GM19193 (cell line): Measurements from ENCODE around the gene CLDN16.

Source experiments
- POLR2A ChIP-seq: IDR thresholded peaks from 4 replicates; pipeline ENCODE4 v1.6.1; 2011; ENCODE audit not compliant: insufficient read depth, insufficient read length; ENCODE audit errors: extremely low read depth

The CLDN16 gene

GRCh38 chr3:190387578-190388213, at the start of gene CLDN16:
TSS of gene CLDN16 (plus strand) at chr3:190388163. CDS start at chr3:190388330, 167 bp downstream.
- TF ChIP-seq POLR2A: no peak

DNA sequence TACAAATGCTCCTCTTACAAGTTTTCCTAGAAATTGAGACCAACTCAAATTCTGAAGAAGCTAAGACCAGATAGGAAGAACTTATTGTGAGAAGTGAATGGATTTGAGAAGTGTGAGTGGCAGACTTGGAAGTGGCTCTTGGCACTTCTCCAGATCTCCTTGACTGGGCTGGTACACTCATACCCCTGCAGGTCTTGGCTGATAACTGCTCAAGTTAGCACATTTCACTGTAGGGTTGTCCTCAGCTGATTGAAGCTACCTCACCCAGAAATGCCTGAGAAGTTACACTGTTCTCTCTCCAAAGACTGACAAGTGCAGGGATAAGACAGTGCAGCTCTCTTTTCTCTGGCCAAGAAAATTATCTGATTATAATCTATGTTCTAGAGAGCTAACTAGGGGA, 49.2 kb upstream of the CLDN16 start:
- TF ChIP-seq POLR2A: no peak

DNA sequence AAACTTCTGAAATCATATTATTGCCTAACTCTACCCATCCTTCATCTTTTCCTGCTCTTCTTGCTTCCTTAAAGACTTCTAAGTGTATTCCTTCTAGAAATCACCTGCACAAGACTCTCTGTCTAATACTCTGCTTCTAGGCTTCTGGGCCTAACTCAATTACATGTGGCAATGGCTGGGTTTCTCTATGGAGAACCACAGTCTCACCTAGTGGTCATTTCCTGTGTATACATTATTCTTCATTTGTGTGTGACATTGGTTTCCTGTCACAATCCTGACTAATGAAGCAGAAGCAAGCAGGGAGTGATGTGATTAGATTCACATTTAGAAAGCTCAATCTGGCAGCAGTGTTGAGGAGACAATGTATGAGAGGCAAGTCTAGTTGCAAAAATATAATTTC, 48.8 kb upstream of the CLDN16 start:
- no peak for TF ChIP-seq POLR2A

GRCh38 chr3:190340071-190340470, 47.9 kb upstream of the CLDN16 start:
- TF ChIP-seq POLR2A: no peak

DNA sequence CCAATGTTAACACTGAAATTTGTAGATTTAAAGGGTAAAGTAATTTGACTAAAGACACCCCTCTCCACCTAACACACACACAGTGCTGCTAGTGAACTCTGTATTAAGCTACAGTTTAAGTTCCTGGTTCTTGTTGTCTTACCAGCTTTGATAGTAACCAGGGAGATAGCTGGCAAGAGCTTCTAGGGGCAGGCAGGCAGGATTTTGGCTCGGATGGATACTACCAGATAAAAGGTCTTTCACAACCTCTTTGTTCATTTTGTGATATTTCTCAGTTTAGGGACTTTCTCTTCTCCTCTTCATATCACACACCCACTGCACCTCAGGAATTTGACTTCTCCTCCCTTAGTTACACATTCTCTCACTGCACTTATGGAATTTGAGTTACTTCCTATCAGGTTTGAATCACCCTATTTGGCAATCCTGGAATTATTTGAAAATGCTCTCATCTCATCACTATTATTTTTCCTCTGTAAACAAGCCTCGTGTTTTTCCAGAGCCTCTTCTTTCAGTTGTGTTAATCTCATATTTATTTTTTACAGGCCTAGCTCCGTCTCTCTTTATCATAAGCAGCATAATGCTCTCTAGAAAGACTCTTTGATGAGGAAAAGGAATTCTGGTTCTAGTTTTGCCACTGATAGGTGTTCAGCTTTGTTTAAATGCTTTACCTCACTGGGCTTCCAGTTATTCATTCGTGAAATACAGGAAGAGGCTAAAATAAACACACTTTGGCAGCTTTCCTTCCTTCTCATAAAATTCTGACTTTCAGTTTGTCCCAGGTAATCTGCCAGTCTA, 42.7 kb upstream of the CLDN16 start:
- no peak for TF ChIP-seq POLR2A

GRCh38 chr3:190345878-190346277, 42.1 kb upstream of the CLDN16 start:
- TF ChIP-seq POLR2A: no peak

- TF ChIP-seq POLR2A: no peak
These were observed 41.4 kb upstream of the CLDN16 start for GRCh38 chr3:190346541-190346940.

DNA sequence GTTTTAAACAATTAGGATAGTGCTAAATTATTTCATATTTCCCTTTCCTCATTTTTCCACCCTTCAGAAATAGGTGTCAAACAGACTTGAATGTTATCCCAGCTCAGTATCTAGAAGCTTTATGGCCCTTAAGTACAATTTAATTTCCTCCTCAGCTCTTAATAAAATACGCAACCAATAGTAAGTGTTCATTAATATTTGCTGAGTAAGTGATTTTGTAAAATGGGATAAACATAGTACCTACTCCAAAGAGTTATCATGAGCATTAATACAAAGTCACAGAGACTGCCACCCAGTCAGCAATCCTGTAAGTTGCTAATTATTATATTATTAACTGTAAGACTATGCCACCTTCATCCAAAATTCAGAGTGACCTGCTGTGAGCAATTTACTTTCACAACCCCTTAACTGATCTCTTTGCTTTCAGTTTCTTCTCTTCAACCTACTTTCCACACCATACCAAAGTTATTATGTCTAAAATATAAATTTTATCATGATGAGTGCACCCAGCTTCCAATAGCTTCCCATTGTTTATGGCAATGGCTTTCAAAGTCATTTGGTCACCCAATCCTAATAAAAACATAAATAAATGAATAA, 35.0 kb upstream of the CLDN16 start:
- TF ChIP-seq POLR2A: no peak

GRCh38 chr3:190356246-190356645, 31.7 kb upstream of the CLDN16 start:
- TF ChIP-seq POLR2A: no peak

GRCh38 chr3:190357468-190357867, 30.5 kb upstream of the CLDN16 start:
- TF ChIP-seq POLR2A: no peak

DNA sequence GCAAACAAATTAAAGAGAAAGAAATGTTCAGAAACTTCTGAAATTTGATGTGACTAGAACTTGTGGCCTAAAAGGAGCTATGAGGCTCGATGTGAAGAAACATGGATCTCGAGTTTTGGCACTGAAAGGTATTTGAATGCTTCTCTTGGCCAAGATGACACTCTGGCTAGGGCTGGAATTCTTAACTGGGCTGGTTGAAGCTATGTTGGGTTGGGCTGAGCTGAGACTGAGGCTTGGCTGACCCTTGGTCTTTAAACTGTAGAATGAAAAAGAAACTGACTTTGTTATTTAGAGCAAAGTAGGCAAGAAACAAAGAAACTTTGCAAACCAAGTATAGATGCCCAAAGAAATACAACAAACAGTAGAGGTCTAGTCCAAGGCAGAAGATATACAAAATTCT, 28.1 kb upstream of the CLDN16 start:
- TF ChIP-seq POLR2A: no peak

DNA sequence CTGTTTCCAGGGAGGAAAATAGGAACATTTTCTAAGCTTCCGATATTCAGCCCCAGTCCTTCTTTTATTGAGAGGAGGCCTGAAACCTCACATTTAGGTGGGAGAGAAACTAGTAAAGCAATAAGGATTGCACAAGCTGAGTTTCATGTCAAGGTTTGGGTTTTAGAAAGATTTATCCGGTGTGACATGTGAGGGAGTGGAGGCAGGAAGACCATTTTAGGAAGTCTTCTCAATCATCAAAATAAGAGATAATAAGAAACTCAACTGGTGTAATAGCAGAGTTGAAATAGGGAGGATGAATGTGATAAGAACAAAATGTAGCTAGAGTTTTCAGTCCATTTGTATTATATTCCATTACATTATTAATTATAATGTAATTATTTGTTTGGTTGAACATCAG, 27.7 kb upstream of the CLDN16 start:
- TF ChIP-seq POLR2A: no peak

- no peak for TF ChIP-seq POLR2A
These were observed 26.2 kb upstream of the CLDN16 start for GRCh38 chr3:190361791-190362190.

- TF ChIP-seq POLR2A: no peak
These were observed 25.7 kb upstream of the CLDN16 start for GRCh38 chr3:190362258-190362657.

- no peak for TF ChIP-seq POLR2A
These were observed 21.8 kb upstream of the CLDN16 start for GRCh38 chr3:190366133-190366532.

- TF ChIP-seq POLR2A: no peak
These were observed 19.1 kb upstream of the CLDN16 start for GRCh38 chr3:190368881-190369280.
